Measurements from ENCODE around the gene CLEC3A.

Gene CLEC3A

DNA sequence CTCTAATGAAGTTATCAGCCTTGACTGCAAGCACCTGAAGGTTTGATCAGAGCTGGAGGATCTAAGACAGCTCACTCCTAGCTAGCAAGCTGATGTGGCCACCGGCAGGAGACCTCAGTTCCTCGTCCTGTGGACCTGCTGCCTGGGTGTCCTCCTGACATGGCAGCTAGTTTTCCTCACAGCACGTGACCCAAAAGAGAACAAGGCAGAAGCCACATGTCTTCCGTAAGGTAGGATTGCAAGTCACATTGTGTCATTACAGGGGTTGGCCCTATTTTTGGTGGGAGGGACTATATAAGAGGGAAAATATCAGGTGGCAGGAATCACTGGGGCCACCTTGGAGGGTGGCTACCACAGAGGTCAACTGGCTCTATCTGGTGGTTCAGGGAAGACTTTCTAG lies 59.0 kb downstream of the CLEC3A start:
- no peak overlapping the region for H3K27ac ChIP-seq
- TF ChIP-seq ZFX (IDR thresholded peaks at IDR 0.05; ENCODE audit: borderline replicate concordance) = no peak
- TF ChIP-seq, protein P1, sequence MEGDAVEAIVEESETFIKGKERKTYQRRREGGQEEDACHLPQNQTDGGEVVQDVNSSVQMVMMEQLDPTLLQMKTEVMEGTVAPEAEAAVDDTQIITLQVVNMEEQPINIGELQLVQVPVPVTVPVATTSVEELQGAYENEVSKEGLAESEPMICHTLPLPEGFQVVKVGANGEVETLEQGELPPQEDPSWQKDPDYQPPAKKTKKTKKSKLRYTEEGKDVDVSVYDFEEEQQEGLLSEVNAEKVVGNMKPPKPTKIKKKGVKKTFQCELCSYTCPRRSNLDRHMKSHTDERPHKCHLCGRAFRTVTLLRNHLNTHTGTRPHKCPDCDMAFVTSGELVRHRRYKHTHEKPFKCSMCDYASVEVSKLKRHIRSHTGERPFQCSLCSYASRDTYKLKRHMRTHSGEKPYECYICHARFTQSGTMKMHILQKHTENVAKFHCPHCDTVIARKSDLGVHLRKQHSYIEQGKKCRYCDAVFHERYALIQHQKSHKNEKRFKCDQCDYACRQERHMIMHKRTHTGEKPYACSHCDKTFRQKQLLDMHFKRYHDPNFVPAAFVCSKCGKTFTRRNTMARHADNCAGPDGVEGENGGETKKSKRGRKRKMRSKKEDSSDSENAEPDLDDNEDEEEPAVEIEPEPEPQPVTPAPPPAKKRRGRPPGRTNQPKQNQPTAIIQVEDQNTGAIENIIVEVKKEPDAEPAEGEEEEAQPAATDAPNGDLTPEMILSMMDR (IDR thresholded peaks at IDR 0.05) = no peak

All from 22Rv1 (cell line).